A549 (cell line): Measurements from ENCODE around the gene TNFRSF11A. TPM values are rescaled to one million over a fixed set of nuclear protein-coding genes. Genes with fewer than 3 reads are reported as not detected.

Experiments used
- ATAC-seq, 2 experiments: fragments of 200-7000 bp in 1 of 2; fragments of >200 bp in 1 of 2; cut with Nextera tagmentation in 1 of 2; cut with Tn5 transposase in 1 of 2; 3 replicates each; pipeline versions ENCODE4 v1.8.0 to v1.9.1; 2018 to 2020; ENCODE audit warnings: mild to moderate bottlenecking in 1 of 2, moderate library complexity in 1 of 2
- CTCF ChIA-PET: fragments of 300-600 bp; sonication (Branson Sonifier 250); formaldehyde crosslinking; extraction: SDS; loops from one replicate; lab custom pipeline; 2021; ENCODE audit warnings: antibody characterized with exemption, inconsistent platforms; lab: Yijun Ruan, JAX
- POLR2A ChIA-PET: fragments of 350-600 bp; formaldehyde crosslinking; extraction: SDS; loops from one replicate; lab custom pipeline; 2021; ENCODE audit warnings: antibody characterized with exemption, inconsistent platforms; lab: Yijun Ruan, JAX
- DNase-seq, 2 experiments: peaks; one replicate each; pipeline versions ENCODE4 v3.0.0 to v3.0.0-alpha.2; 2011 to 2016; ENCODE audit warnings: low read depth in 1 of 2, low spot score in 1 of 2
- FAIRE-seq: peaks from 2 replicates; lab custom pipeline; 2011; peaks lifted over from hg19 to GRCh38; lab: Jason Lieb, UNC
- H3K27ac ChIP-seq, 2 experiments: fragments of >200 bp; sonication (Bioruptor Twin); formaldehyde crosslinking; 3 replicates each; pipeline ENCODE4 v1.5.1; 2016 to 2017
- H3K4me1 ChIP-seq: fragments of >200 bp; sonication (Bioruptor Twin); formaldehyde crosslinking; 3 replicates; pipeline ENCODE4 v1.6.1; 2016
- H3K4me2 ChIP-seq: fragments of >200 bp; sonication (Bioruptor Twin); formaldehyde crosslinking; 3 replicates; pipeline ENCODE4 v1.6.1; 2016
- H3K4me3 ChIP-seq: fragments of >200 bp; sonication (Bioruptor Twin); formaldehyde crosslinking; 3 replicates; pipeline ENCODE4 v1.5.1; 2016
- H3K9me3 ChIP-seq: fragments of >200 bp; sonication (Bioruptor Twin); formaldehyde crosslinking; 3 replicates; pipeline ENCODE4 v1.6.1; 2016
- BHLHE40 ChIP-seq: IDR thresholded peaks from 2 replicates; pipeline ENCODE4 v1.6.1; 2012; ENCODE audit warnings: low read depth, low read length, inconsistent platforms
- CBX2 ChIP-seq: fragments of 200-600 bp; sonication (generic); IDR thresholded peaks from 2 replicates; pipeline ENCODE4 v1.6.1; 2016; ENCODE audit warnings: low read depth, mild to moderate bottlenecking, borderline replicate concordance
- CBX8 ChIP-seq: fragments of 200-600 bp; sonication (generic); IDR thresholded peaks from 2 replicates; pipeline ENCODE4 v1.6.1; 2016
- CHD4 ChIP-seq: fragments of 200-600 bp; sonication (generic); IDR thresholded peaks from 2 replicates; pipeline ENCODE4 v1.6.1; 2016; ENCODE audit warnings: antibody characterized with exemption, mild to moderate bottlenecking, borderline replicate concordance
- EP300 ChIP-seq, 2 experiments: fragments of >200 bp; sonication (Bioruptor Twin); formaldehyde crosslinking; IDR thresholded peaks; 2 replicates in 1 of 2; 3 replicates in 1 of 2; pipeline ENCODE4 v1.6.1; 2016 to 2017
- ESRRA ChIP-seq: fragments of 150-350 bp; IDR thresholded peaks from 2 replicates; pipeline ENCODE4 v1.6.1; 2014; ENCODE audit warnings: mild to moderate bottlenecking, low read length, borderline replicate concordance
- FOSB ChIP-seq: fragments of 250-450 bp; sonication (Bioruptor Pico); IDR thresholded peaks from 2 replicates; pipeline ENCODE4 v1.5.0; 2020; ENCODE audit warnings: mild to moderate bottlenecking, moderate library complexity
- GATA3 ChIP-seq: IDR thresholded peaks from 2 replicates; pipeline ENCODE4 v1.6.1; 2012; ENCODE audit warnings: borderline replicate concordance
- JUNB ChIP-seq: fragments of >200 bp; sonication (Bioruptor Twin); formaldehyde crosslinking; IDR thresholded peaks from 2 replicates; pipeline ENCODE4 v1.6.1; 2016
- MAFK ChIP-seq: fragments of 450-650 bp; IDR thresholded peaks from 2 replicates; pipeline ENCODE4 v1.6.1; 2014; ENCODE audit not compliant: partially characterized antibody
- MYC ChIP-seq: IDR thresholded peaks from 2 replicates; pipeline ENCODE4 v1.6.1; 2012; ENCODE audit warnings: mild to moderate bottlenecking, inconsistent platforms, low read length, improper control_type of control experiment, borderline replicate concordance
- NFE2L2 ChIP-seq: fragments of 150-350 bp; conservative IDR thresholded peaks from 2 replicates; pipeline ENCODE4 v1.6.1; 2014; ENCODE audit warnings: low read length
- NPAS2 ChIP-seq: fragments of 250-450 bp; sonication (Bioruptor Pico); IDR thresholded peaks from 2 replicates; pipeline ENCODE4 v1.8.0; 2022; ENCODE audit warnings: mild to moderate bottlenecking, moderate library complexity, borderline replicate concordance
- NR3C1 ChIP-seq: fragments of >200 bp; sonication (Bioruptor Twin); formaldehyde crosslinking; IDR thresholded peaks from 3 replicates; pipeline ENCODE4 v1.6.1; 2017
- RARB ChIP-seq: fragments of 250-450 bp; sonication (Bioruptor Pico); IDR thresholded peaks from 2 replicates; pipeline ENCODE4 v1.8.0; 2021; ENCODE audit warnings: mild to moderate bottlenecking, moderate library complexity
- RCOR1 ChIP-seq: fragments of 150-350 bp; IDR thresholded peaks from 2 replicates; pipeline ENCODE4 v1.6.1; 2014; ENCODE audit warnings: antibody characterized with exemption, low read length, low read depth
- RFX5 ChIP-seq: fragments of 450-650 bp; IDR thresholded peaks from 2 replicates; pipeline ENCODE4 v1.7.1; 2014; ENCODE audit warnings: antibody characterized with exemption, mild to moderate bottlenecking, moderate library complexity
- RNF2 ChIP-seq: fragments of 200-600 bp; sonication (generic); IDR thresholded peaks from 2 replicates; pipeline ENCODE4 v1.6.1; 2016; ENCODE audit warnings: low read depth, mild to moderate bottlenecking, antibody characterized with exemption, moderate library complexity, borderline replicate concordance
- SREBF2 ChIP-seq: fragments of 450-650 bp; IDR thresholded peaks from 2 replicates; pipeline ENCODE4 v1.6.1; 2014; ENCODE audit warnings: mild to moderate bottlenecking, moderate library complexity
- TP53 ChIP-seq: fragments of 250-450 bp; sonication (Bioruptor Pico); IDR thresholded peaks from 2 replicates; pipeline ENCODE4 v1.5.0; 2021; ENCODE audit warnings: mild to moderate bottlenecking, moderate library complexity
- ZC3H11A ChIP-seq: fragments of 450-650 bp; IDR thresholded peaks from 2 replicates; pipeline ENCODE4 v1.6.1; 2014; ENCODE audit warnings: antibody characterized with exemption, mild to moderate bottlenecking
- ZFP36 ChIP-seq: fragments of 450-650 bp; IDR thresholded peaks from 2 replicates; pipeline ENCODE4 v1.6.1; 2014; ENCODE audit warnings: borderline replicate concordance; ENCODE audit not compliant: partially characterized antibody
- ZNF302 ChIP-seq: fragments of 250-450 bp; sonication (Bioruptor Pico); IDR thresholded peaks from 2 replicates; pipeline ENCODE4 v1.9.0; 2021; ENCODE audit warnings: inconsistent platforms, mild to moderate bottlenecking, moderate library complexity
- ZSCAN20 ChIP-seq: fragments of 250-450 bp; sonication (Bioruptor Pico); IDR thresholded peaks from 2 replicates; pipeline ENCODE4 v1.8.0; 2022; ENCODE audit warnings: mild to moderate bottlenecking, moderate library complexity
- WGBS: methylation state at CpG from one replicate; pipeline ENCODE4 v1.1.6; 2017; ENCODE audit errors: missing lambda C conversion rate; 5-methylcytosine and 5-hydroxymethylcytosine counted together
- polyA plus RNA-seq, 4 experiments: library from polyadenylated mRNA; depleted of rRNA in 3 of 4; stranded (reverse); fragments of >200 nt; fragmentation: RNase III in 1 of 4; extraction: RNeasy Plus Mini Kit Qiagen cat#74134 plus additional on column Dnase treatment in 1 of 4; gene quantifications; 2 replicates in 3 of 4; 3 replicates in 1 of 4; pipeline ENCODE4 v1.2.3, GENCODE V29; 2011 to 2017
- TF ChIP-seq, protein P1 (sequence below): fragments of 150-350 bp; IDR thresholded peaks from 2 replicates; pipeline ENCODE4 v1.6.1; 2014; ENCODE audit warnings: low read depth, mild to moderate bottlenecking, low read length
- TF ChIP-seq, protein P2 (sequence below): fragments of 250-450 bp; sonication (Bioruptor Pico); IDR thresholded peaks from 2 replicates; pipeline ENCODE4 v1.5.0; 2021; ENCODE audit warnings: mild to moderate bottlenecking, moderate library complexity, borderline replicate concordance
- TF ChIP-seq, protein P3 (sequence below): IDR thresholded peaks from 2 replicates; pipeline ENCODE4 v1.6.1; 2012
- TF ChIP-seq, protein P4 (sequence below): IDR thresholded peaks from 2 replicates; pipeline ENCODE4 v1.6.1; 2012; ENCODE audit warnings: low read depth, borderline replicate concordance
- TF ChIP-seq, protein P5 (sequence below): fragments of 450-650 bp; IDR thresholded peaks from 2 replicates; pipeline ENCODE4 v1.6.1; 2014; ENCODE audit warnings: antibody characterized with exemption
- TF ChIP-seq, protein P6 (sequence below): fragments of >200 bp; sonication (Bioruptor Twin); formaldehyde crosslinking; IDR thresholded peaks from 3 replicates; pipeline ENCODE4 v1.6.1; 2016

The TNFRSF11A gene
- polyA plus RNA-seq, 2 of the 4 experiments (the other 2 are of a cell fraction) = 1.9 to 4.0 TPM

DNA sequence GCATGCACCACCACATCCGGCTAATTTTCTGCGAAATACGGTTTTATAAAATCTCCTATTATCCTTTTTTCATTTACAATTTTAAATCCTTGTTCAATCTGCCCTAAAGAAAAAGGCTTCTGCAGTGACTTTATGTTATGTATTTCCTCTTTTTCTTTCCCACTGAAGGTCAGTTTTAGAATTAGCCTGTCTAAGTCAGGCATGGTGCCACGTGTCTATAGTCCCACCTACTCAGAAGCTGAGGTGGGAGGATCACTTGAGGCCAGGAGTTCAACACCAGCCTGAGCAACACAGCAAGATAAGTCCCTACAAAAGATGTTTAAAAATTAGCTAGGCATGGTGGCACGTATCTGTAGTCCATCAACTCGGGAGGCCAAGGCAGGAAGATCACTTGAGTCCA lies 39.8 kb upstream of the TNFRSF11A start:
- Histone ChIP-seq H3K27ac (no peak overlapping the region), H3K4me1 (peaks cover 13% of the 10 kb centered on the region), H3K9me3 (no peaks in the 10 kb centered on the region), H3K4me2 (no peak overlapping the region), H3K4me3 (no peak overlapping the region)
- ATAC-seq (no peak), FAIRE-seq (no peak), DNase-seq (no peak)
- TF ChIP-seq MAFK (no peak), RFX5 (no peak), NR3C1 (no peak), TP53 (CRISPR knock-in tag) (no peak)
- POLR2A ChIA-PET = no interaction called here
- 91% methylated on average over 5 of the region's 6 CpGs for WGBS
- CTCF ChIA-PET = interaction anchor here (1.2 kb wide), 1 partner anchor 18 kb away, joined by 3 read pairs; no protein-coding TSS in a partner anchor

DNA sequence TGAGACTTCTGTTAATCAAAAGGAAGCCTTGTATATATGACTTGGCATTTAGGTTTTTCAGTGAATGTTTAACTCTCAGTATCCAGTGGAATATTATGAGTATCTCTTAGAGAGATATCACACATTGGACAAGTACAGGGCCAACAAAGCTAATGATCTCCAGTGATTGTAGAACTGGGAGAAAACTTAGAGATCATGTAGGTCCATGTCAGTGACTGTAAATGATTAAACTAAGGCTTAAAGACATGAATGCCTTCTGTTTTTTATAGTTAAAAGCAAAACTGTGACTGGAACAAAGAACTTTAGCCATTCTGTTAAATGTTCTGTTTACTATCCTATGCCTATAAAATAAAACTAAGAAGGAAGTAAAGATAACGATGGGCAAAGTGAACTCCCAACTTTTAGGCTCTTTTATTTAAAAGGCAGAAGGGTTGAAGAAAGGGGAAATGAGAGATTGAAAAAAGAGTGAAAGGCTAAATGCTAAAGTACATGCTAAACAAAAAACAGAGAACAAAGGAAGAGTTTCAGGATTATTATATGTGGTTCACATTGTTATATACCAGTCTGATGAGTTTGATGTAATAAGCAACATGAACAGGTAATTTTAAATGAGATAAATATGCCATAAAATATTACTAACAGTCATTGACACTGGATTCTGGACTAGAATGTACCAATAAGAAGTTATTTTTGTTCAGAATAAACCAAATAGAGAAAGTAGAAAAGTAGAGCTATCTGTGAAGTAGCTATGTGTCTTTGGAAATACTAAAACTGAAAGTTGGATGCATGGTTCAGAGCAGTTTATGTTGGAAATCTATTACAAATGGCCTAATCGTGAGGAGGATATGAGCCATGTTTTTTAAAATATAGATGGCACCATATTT lies 37.1 kb upstream of the TNFRSF11A start:
- Histone ChIP-seq H3K4me3 (no peak overlapping the region), H3K27ac (no peak overlapping the region), H3K9me3 (no peaks in the 10 kb centered on the region), H3K4me2 (no peak overlapping the region), H3K4me1 (peaks cover 3% of the 10 kb centered on the region; the same call in 1 of the 3 replicates)
- FAIRE-seq = no peak
- TF ChIP-seq GATA3 (no peak), ZSCAN20 (CRISPR knock-in tag) (no peak), ZC3H11A (no peak), JUNB (no peak), ZNF302 (CRISPR knock-in tag) (no peak), BHLHE40 (no peak), RNF2 (no peak), CBX8 (no peak), MYC (no peak), CHD4 (no peak), ESRRA (no peak)
- TF ChIP-seq, protein P1, sequence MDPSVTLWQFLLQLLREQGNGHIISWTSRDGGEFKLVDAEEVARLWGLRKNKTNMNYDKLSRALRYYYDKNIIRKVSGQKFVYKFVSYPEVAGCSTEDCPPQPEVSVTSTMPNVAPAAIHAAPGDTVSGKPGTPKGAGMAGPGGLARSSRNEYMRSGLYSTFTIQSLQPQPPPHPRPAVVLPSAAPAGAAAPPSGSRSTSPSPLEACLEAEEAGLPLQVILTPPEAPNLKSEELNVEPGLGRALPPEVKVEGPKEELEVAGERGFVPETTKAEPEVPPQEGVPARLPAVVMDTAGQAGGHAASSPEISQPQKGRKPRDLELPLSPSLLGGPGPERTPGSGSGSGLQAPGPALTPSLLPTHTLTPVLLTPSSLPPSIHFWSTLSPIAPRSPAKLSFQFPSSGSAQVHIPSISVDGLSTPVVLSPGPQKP = no peak
- TF ChIP-seq, protein P2, sequence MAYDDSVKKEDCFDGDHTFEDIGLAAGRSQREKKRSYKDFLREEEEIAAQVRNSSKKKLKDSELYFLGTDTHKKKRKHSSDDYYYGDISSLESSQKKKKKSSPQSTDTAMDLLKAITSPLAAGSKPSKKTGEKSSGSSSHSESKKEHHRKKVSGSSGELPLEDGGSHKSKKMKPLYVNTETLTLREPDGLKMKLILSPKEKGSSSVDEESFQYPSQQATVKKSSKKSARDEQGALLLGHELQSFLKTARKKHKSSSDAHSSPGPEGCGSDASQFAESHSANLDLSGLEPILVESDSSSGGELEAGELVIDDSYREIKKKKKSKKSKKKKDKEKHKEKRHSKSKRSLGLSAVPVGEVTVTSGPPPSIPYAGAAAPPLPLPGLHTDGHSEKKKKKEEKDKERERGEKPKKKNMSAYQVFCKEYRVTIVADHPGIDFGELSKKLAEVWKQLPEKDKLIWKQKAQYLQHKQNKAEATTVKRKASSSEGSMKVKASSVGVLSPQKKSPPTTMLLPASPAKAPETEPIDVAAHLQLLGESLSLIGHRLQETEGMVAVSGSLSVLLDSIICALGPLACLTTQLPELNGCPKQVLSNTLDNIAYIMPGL = no peak
- TF ChIP-seq, protein P3, sequence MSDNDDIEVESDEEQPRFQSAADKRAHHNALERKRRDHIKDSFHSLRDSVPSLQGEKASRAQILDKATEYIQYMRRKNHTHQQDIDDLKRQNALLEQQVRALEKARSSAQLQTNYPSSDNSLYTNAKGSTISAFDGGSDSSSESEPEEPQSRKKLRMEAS = no peak
- ChIA-PET POLR2A (no interaction called here), CTCF (no interaction called here)
- ATAC-seq = no peak
- no peak for DNase-seq
- WGBS = 55% methylated on average over 2 of the region's 2 CpGs

DNA sequence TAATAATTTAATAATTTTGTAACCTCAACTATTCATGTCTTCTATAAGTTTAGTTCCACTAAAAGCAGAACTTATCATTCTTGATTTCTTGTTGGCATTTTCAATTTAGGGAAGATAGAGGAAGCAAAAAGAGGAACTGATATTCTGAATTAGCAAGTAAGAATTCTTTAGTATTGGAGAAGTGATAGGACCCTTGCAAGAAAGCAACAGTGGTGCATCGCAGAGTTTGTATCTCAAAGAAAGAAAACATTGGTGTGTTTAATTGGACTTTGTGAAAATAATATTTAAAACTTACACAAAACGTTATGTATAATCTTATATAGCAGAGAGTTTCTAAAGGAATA lies 36.5 kb upstream of the TNFRSF11A start:
- Histone ChIP-seq H3K27ac (no peak overlapping the region), H3K4me2 (no peak overlapping the region), H3K9me3 (no peaks in the 10 kb centered on the region), H3K4me3 (no peak overlapping the region), H3K4me1 (peaks cover 3% of the 10 kb centered on the region; the same call in 1 of the 3 replicates)
- ChIA-PET POLR2A (no interaction called here), CTCF (no interaction called here)
- no peak for DNase-seq
- 88% methylated on average over 2 of the region's 2 CpGs for WGBS
- no peak for TF ChIP-seq MAFK
- no peak for TF ChIP-seq SREBF2
- TF ChIP-seq, protein P4, sequence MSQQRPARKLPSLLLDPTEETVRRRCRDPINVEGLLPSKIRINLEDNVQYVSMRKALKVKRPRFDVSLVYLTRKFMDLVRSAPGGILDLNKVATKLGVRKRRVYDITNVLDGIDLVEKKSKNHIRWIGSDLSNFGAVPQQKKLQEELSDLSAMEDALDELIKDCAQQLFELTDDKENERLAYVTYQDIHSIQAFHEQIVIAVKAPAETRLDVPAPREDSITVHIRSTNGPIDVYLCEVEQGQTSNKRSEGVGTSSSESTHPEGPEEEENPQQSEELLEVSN = no peak
- TF ChIP-seq, protein P5, sequence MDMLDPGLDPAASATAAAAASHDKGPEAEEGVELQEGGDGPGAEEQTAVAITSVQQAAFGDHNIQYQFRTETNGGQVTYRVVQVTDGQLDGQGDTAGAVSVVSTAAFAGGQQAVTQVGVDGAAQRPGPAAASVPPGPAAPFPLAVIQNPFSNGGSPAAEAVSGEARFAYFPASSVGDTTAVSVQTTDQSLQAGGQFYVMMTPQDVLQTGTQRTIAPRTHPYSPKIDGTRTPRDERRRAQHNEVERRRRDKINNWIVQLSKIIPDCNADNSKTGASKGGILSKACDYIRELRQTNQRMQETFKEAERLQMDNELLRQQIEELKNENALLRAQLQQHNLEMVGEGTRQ = no peak
- no peak for TF ChIP-seq CBX2
- TF ChIP-seq, protein P6, sequence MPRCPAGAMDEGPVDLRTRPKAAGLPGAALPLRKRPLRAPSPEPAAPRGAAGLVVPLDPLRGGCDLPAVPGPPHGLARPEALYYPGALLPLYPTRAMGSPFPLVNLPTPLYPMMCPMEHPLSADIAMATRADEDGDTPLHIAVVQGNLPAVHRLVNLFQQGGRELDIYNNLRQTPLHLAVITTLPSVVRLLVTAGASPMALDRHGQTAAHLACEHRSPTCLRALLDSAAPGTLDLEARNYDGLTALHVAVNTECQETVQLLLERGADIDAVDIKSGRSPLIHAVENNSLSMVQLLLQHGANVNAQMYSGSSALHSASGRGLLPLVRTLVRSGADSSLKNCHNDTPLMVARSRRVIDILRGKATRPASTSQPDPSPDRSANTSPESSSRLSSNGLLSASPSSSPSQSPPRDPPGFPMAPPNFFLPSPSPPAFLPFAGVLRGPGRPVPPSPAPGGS = no peak
- no peak for TF ChIP-seq NFE2L2
- TF ChIP-seq RFX5 = no peak
- TF ChIP-seq RARB = no peak
- no peak for TF ChIP-seq ZNF302 (CRISPR knock-in tag)
- TF ChIP-seq NPAS2 (CRISPR knock-in tag) = no peak
- no peak for TF ChIP-seq ZFP36
- TF ChIP-seq RCOR1 = no peak
- TF ChIP-seq EP300 (IDR thresholded peaks at IDR 0.05) = no peak
- TF ChIP-seq FOSB (CRISPR knock-in tag) = no peak
- TF ChIP-seq NR3C1 = no peak
- no peak for FAIRE-seq
- ATAC-seq = no peak
